ENCODE measurements around the gene TFF3.

TFF3 gene

GRCh38 chr21:42315296-42315891 is at the start of gene TFF3:
TSS of gene TFF3 (minus strand) at chr21:42315409. CDS start at chr21:42315374, 35 bp downstream.
- no peak for DNase-seq (ENCODE audit: low spot score)

- no peak for DNase-seq (ENCODE audit: low spot score)
Measured at GRCh38 chr21:42364304-42364865, 49.2 kb upstream of the TFF3 start.

- DNase-seq (ENCODE audit: low spot score), result no peak
Measured at GRCh38 chr21:42363312-42363711, 48.1 kb upstream of the TFF3 start.

- DNase-seq (ENCODE audit: low spot score), result no peak
Measured at GRCh38 chr21:42362700-42363099, 47.5 kb upstream of the TFF3 start.

- DNase-seq (ENCODE audit: low spot score), result no peak
Measured at GRCh38 chr21:42362198-42362597, 47.0 kb upstream of the TFF3 start.

GRCh38 chr21:42361286-42361685 is 46.1 kb upstream of the TFF3 start:
- no peak for DNase-seq (ENCODE audit: low spot score)

GRCh38 chr21:42360317-42360716 is 45.1 kb upstream of the TFF3 start:
- DNase-seq (ENCODE audit: low spot score), result no peak

- no peak for DNase-seq (ENCODE audit: low spot score)
Measured at GRCh38 chr21:42358937-42359336, 43.7 kb upstream of the TFF3 start.

- DNase-seq (ENCODE audit: low spot score), result no peak
Measured at GRCh38 chr21:42358261-42358660, 43.1 kb upstream of the TFF3 start.

GRCh38 chr21:42357307-42357706 is 42.1 kb upstream of the TFF3 start:
- DNase-seq (ENCODE audit: low spot score), result no peak

- no peak for DNase-seq (ENCODE audit: low spot score)
Measured at GRCh38 chr21:42356650-42357049, 41.4 kb upstream of the TFF3 start.

- DNase-seq (ENCODE audit: low spot score), result no peak
Measured at GRCh38 chr21:42356046-42356445, 40.8 kb upstream of the TFF3 start.

GRCh38 chr21:42353623-42354022 is 38.4 kb upstream of the TFF3 start:
- no peak for DNase-seq (ENCODE audit: low spot score)

- no peak for DNase-seq (ENCODE audit: low spot score)
Measured at GRCh38 chr21:42352441-42353095, 37.4 kb upstream of the TFF3 start.

GRCh38 chr21:42351626-42352440 is 36.6 kb upstream of the TFF3 start:
- DNase-seq (ENCODE audit: low spot score), result no peak

GRCh38 chr21:42350927-42351426 is 35.8 kb upstream of the TFF3 start, which contains the start of gene TFF2:
TSS of gene TFF2 (minus strand) at chr21:42350994. CDS start at chr21:42350957, 37 bp downstream.
- no peak for DNase-seq (ENCODE audit: low spot score)

GRCh38 chr21:42350318-42350910 is 35.2 kb upstream of the TFF3 start:
- no peak for DNase-seq (ENCODE audit: low spot score)

GRCh38 chr21:42349420-42350317 is 34.5 kb upstream of the TFF3 start:
- DNase-seq (ENCODE audit: low spot score), result no peak

- no peak for DNase-seq (ENCODE audit: low spot score)
Measured at GRCh38 chr21:42348762-42349161, 33.6 kb upstream of the TFF3 start.

GRCh38 chr21:42347601-42348327 is 32.6 kb upstream of the TFF3 start:
- DNase-seq (ENCODE audit: low spot score), result no peak
